Effector CD8-positive, alpha-beta T cell (primary cell): Measurements from ENCODE around the gene FDCSP.
"Not testable (repeated sequence)": the region's sequence is repeated elsewhere in the genome, so short reads cannot be mapped to it uniquely, and the experiment has no call there.

Source experiments
- DNase-seq: peaks from one replicate; lab custom pipeline; 2025; lab: John Stamatoyannopoulos, UW
- total RNA-seq, 4 experiments: gene quantifications; one replicate each; lab custom pipeline; 2026; lab: John Stamatoyannopoulos, UW

Gene FDCSP
- total RNA-seq: 0 reads per million in 4 experiments

DNA sequence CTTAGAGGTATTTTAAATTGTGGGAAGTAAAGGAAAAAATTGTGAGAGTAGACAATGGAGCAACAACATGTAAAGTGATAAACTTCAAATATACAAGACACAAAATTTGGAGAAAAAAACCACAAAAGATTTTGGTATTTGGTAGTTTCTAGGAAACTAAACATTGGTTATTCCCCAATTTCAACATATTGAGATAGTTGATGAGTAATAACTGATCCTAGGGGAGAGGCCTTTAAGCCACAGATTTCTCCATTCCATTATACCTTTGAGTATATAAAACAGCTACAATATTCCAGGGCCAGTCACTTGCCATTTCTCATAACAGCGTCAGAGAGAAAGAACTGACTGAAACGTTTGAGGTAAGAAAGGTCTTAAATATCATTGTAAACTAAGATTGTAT, at the start of gene FDCSP:
TSS of gene FDCSP (plus strand) at position 301 of the 400 bp plus-strand sequence. CDS start 5,071 bp downstream, outside the sequence.
- no peak for DNase-seq

DNA sequence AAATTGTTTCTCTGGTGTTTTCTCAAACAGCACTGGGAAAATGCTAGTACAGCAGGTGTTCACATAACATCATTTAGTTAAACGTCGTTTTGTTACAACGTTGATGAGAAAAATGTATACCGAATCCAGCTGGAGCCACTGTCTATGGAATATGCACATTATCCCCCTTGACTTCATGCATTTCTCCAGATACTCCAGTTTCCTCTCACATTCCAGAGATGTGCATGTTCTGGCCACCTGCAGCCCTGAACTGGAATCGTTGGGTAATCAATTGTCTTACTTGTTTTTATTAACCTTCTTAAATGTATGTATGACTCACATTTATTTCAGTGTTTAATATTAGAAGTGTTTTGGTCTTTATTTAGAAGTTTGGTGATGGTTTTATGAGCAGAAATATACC, 48.8 kb upstream of the FDCSP start:
- no peak for DNase-seq

DNA sequence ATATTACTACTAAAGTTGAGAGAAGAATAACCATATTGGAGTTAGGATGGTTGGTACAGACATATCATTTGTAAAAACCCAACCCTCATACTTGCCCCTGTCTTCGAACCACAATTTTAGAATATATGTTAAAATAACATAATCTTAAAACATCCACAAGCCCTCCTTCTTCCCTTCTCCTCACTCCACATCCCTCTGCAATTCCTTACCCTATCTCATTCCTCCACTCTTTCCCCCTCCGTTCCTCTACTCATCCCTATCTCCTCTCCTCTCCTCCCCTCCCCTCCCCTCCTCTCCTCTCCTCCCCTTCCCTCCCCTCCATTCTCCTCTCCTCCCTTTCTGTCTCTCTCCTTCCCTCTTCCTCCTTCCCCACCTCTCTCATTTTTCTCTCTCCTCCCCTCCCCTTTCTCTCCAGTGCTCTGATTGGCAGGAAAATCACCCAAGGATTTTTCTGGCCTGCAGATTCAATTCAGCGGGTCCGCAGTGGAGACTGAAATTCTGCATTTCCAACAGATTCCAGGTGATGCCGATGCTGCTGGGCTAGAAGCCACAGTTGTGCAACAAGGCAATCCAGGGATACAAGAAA, 47.8 kb upstream of the FDCSP start:
- DNase-seq: no peak

GRCh38 chr4:70179811-70180210, 46.1 kb upstream of the FDCSP start:
- DNase-seq: no peak

DNA sequence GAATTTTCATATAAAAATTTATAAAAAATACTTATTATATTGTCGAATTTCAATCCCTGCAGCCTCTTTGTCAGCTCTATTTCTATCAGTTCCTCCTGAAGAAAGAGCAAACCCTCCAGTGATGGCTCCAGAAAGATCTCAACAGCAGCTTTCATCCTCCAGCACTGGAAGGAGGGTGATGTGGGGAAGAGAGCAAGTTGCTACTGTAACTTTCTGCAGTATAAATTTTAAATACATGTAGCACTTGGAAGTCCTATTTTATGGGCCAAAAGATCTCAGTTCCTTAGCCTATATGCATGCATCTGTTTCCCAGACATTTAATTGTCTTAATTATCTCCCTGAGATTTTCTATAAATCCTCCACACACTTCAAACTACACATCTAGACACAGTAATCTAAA, 44.1 kb upstream of the FDCSP start:
- no peak for DNase-seq

- no peak for DNase-seq
Measured at GRCh38 chr4:70182517-70183167, 43.3 kb upstream of the FDCSP start.

DNA sequence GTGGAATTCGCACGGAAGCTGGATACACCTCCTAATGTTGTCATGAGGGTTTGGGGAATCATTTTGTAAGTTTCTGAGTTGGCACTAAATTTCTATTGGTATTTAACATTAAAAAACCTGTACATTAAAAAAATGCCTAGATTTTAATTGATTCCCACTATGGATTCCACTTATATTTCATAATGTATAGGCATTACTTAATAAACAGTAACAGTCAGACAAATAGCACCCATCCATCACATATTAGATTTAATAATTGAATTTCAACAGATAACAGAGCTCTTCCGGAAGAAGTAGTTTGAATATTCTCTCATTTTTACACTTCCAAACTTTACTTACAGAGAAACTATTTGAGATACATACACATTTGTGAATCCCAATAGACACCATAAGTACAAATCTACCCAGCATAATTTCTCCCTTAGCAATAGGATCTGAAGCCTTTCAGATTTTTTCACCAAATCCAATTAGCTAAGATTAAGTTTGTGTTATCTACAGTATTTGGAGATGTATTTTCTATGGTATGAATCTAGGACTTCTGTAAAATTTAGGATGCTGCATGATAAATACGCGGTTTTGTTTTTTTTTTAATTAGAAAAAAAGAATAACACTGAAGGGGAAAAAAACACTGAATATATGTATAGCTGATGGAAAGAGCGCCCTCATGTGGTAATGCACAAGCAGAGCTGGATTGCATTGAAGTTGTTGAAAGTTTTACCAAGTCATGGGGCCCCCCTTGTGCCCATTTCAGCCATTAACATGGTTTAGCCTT, 42.6 kb upstream of the FDCSP start:
- DNase-seq: no peak

DNA sequence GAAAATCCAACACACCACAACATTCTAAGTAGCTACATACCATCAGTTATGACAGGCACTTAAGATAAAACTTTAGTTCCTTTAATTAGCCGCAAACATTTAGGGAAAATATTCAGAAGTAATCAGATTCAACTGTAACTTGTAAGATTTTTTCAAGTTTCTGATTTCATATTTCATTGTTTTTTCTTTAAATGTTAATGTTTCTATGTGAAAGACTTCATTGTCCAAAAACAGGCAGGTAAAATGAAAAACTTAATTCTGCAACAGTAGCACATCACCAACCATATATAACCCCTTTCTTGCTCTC, 42.0 kb upstream of the FDCSP start:
- DNase-seq: no peak

DNA sequence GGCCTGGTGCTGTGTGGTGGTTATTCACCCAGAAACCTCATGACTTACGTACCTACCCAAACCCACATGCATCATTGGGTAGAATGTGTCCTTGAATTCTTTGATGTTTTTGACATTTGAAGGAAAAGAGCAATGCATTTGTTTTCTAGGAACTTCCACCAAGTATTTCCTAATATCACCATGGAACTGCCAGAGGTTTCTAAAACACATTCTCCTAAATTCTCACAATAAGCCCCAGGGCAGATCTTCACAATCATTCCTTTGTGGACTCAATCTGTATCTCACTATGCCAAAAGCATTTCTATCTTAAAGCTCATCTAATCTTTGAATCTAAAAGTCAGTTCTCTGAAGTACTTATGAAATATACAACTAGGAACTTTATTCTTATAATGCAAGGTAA, 38.7 kb upstream of the FDCSP start:
- DNase-seq: no peak

DNA sequence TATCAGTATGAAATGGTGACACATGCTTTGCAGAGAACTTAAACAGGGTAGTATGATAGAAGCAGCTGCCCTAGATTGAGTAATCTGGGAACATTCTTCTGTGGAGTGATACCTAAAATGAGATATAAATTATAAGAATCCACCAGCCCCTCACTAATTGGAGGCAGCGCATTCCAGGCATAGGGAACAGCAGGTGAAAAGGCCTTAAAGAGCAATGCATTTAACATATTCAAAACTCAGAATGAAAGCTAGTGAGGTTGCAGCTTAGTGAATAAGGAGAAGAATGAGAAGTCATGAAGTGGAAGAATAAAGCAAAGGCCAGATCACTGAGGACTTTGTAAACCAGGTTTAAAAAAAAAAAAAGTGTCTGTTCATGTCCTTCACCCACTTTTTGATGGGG, 35.3 kb upstream of the FDCSP start:
- DNase-seq: no peak

DNA sequence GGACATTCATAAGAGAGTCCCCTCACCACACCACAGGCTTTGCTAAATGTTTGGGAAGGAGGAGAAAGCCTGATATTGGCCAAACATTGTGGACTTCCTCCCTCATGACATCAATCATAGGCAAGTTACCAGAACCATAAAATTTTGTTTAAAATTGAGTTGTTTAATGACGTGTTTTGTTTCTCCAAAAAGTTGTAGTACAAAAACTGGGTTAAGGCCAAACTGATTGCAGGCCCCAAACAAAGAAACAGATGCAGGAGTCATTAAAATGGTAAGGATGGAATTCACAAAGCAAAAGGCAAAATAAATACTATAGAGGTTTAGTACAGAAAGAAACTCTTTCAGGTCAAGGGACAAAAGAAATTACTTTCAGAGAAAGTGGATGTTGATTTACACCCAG, 34.3 kb upstream of the FDCSP start:
- DNase-seq: no peak

DNA sequence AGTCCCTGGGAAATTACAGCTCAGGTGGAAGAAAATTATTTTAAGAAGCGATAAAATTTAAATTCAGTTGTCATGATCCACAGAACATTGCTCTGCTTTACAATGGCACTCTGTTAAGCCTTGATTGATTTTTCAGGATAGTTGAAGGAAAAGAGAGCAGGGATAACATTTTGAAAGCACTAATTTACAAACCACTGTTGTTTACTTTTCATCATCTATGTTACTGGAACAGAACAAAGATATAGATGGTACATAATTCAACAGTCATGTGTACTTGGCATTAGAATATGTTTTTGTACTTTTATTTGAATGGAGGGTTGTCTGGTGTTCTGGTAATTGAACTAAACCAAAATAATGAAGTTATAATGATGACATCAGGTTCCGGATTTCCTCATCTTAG, 33.0 kb upstream of the FDCSP start:
- no peak for DNase-seq

DNA sequence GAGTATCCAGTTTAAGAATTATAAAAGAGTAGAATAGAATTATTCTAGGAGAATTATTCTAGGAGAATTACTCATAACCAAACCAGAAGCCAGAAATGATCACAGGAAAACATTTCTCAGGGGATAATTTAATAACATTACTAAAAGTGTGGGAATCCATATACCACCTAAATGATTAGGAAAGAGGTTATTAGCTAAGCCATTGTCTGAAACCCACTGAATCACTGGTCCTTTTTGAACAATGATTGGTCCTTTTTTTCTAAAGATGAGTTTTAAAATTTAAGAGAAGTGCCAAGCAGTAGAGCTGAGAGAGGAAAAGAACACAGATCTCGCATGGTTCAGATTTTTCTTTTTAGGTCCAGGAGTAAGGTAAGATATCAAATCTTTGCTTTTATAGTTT, 30.5 kb upstream of the FDCSP start, which contains the start of gene ODAM:
TSS of gene ODAM (plus strand) at position 301 of the 400 bp plus-strand sequence. CDS start 819 bp downstream, outside the sequence.
- no peak for DNase-seq

DNA sequence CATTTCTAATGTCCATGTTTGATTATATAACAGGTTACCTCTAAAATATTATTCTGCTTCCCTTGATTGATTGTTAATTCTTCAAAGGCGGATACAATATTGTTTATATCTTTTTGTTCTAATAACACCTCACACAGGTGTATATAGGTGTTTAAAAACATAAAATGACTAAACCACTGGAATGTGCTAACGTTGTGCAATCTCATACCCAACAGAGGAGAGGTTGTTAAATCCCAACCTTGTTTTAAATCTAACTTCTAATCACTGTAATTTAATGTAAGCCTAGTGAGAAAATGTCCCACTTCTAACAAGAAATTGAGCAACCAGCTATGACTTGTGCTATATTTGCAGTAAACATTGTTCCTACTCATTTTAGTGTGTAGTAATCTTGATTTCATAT, 29.1 kb upstream of the FDCSP start:
- DNase-seq: no peak

GRCh38 chr4:70197842-70198241, 28.1 kb upstream of the FDCSP start:
- DNase-seq: no peak

DNA sequence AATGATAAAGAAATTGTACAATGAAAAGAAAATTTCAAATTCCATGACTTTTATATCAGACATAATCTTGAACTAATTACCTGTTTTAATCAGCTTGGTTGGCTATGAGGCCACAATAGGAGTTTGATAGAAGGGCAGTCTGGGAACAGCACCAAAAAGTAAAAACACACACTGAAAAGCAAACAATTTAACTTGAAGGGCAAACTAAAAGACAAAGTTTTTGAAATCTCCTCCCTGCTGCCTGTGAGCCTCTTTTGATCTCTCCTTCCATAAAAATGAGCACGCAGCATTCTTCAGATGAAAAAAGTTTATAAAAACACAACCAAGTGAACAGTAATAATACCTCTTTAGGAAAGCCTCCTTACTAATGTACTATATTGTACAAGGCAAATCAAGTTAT, 22.3 kb upstream of the FDCSP start:
- no peak for DNase-seq

- DNase-seq: not testable (repeated sequence)
Measured at GRCh38 chr4:70212752-70213151, 13.2 kb upstream of the FDCSP start.

- DNase-seq: not testable (repeated sequence)
Measured at GRCh38 chr4:70216109-70216508, 9.8 kb upstream of the FDCSP start.

GRCh38 chr4:70216550-70216949, 9.4 kb upstream of the FDCSP start:
- DNase-seq: not testable (repeated sequence)

DNA sequence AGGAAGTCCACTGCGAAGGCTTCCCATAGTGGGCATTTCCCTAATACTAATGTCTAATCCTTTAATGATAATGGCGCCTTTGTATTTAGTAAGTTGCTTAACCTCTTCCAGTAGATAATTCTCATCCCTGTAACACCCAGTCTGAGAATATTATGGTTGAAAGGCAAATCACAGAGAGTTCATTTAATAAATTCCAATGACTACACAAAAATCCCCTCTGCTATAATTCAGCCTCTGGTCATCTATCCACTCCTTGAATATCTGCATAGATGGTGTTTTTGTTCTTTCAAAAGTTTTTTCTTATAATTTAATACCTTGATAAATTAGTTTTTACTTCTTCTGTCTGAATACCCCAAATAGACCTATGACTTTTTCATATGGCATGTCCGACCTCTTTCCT, 4.5 kb upstream of the FDCSP start:
- not testable (repeated sequence) for DNase-seq

GRCh38 chr4:70221818-70222217, 4.1 kb upstream of the FDCSP start:
- DNase-seq: not testable (repeated sequence)

- DNase-seq: no peak
Measured at GRCh38 chr4:70236125-70236524, 10.2 kb downstream of the FDCSP start.
